Mesenchymal stem cell (in vitro differentiated cells and primary cell): Measurements from ENCODE around the gene CNPPD1.
A peak's percentile ranks its signal among the peaks of the same experiment; 100 is the strongest.

ENCODE experiments used
- DNase-seq: peaks from one replicate; pipeline ENCODE4 v3.0.0-alpha.2; 2013
- H2AFZ ChIP-seq: one replicate; pipeline ENCODE4 v1.6.1; 2013; ENCODE audit warnings: low read depth, mild to moderate bottlenecking, control low read depth, inconsistent platforms, low read length, moderate library complexity
- H2AK5ac ChIP-seq: 2 replicates; pipeline ENCODE4 v1.6.1; 2013; ENCODE audit warnings: low read length, moderate library complexity, mild to moderate bottlenecking, inconsistent platforms; ENCODE audit not compliant: severe bottlenecking
- H2BK120ac ChIP-seq: one replicate; pipeline ENCODE4 v1.6.1; 2013; ENCODE audit warnings: low read depth, mild to moderate bottlenecking, inconsistent platforms, low read length, moderate library complexity
- H2BK12ac ChIP-seq, 2 experiments: one replicate each; pipeline ENCODE4 v1.6.1; 2013; ENCODE audit warnings: inconsistent platforms in 2 of 2, low read length in 2 of 2, mild to moderate bottlenecking in 2 of 2, moderate library complexity in 2 of 2, control low read depth in 1 of 2
- H2BK15ac ChIP-seq: one replicate; pipeline ENCODE4 v1.6.1; 2013; ENCODE audit warnings: mild to moderate bottlenecking, low read depth, inconsistent platforms; ENCODE audit not compliant: poor library complexity, severe bottlenecking
- H2BK5ac ChIP-seq: 2 replicates; pipeline ENCODE4 v1.6.1; 2013; ENCODE audit warnings: low read depth, mild to moderate bottlenecking, low read length, control low read depth, inconsistent platforms; ENCODE audit not compliant: poor library complexity, severe bottlenecking
- H3K14ac ChIP-seq, 2 experiments: one replicate each; pipeline ENCODE4 v1.6.1; 2013; ENCODE audit warnings: inconsistent platforms in 2 of 2, low read length in 2 of 2, control low read depth in 1 of 2, mild to moderate bottlenecking in 1 of 2, moderate library complexity in 1 of 2
- H3K18ac ChIP-seq, 2 experiments: one replicate each; pipeline ENCODE4 v1.6.1; 2013; ENCODE audit warnings: inconsistent platforms in 2 of 2, low read length in 2 of 2, control low read depth in 1 of 2, low read depth in 1 of 2, mild to moderate bottlenecking in 1 of 2
- H3K23ac ChIP-seq, 2 experiments: one replicate each; pipeline ENCODE4 v1.6.1; 2013; ENCODE audit warnings: inconsistent platforms in 2 of 2, low read length in 2 of 2, mild to moderate bottlenecking in 2 of 2, moderate library complexity in 2 of 2, control low read depth in 1 of 2
- H3K27ac ChIP-seq: 2 replicates; pipeline ENCODE4 v1.5.1; 2013; ENCODE audit warnings: mild to moderate bottlenecking, moderate library complexity, low read length, control low read depth, inconsistent platforms; ENCODE audit not compliant: poor library complexity, severe bottlenecking
- H3K27me3 ChIP-seq, 2 experiments: 2 replicates each; pipeline versions ENCODE4 v1.6.1 to v1.7.0; 2013; ENCODE audit warnings: low read length in 2 of 2, mild to moderate bottlenecking in 2 of 2, moderate library complexity in 2 of 2, control low read depth in 1 of 2, inconsistent platforms in 1 of 2; ENCODE audit not compliant: control insufficient read depth in 1 of 2, insufficient read depth in 1 of 2
- H3K36me3 ChIP-seq, 2 experiments: 2 replicates each; pipeline versions ENCODE4 v1.6.1 to v1.7.0; 2013; ENCODE audit warnings: low read length in 2 of 2, control low read depth in 1 of 2, inconsistent platforms in 1 of 2, low read depth in 1 of 2, mild to moderate bottlenecking in 1 of 2; ENCODE audit not compliant: insufficient read depth in 2 of 2, control insufficient read depth in 1 of 2
- H3K4ac ChIP-seq, 2 experiments: one replicate each; pipeline ENCODE4 v1.6.1; 2013; ENCODE audit warnings: inconsistent platforms in 2 of 2, low read length in 2 of 2, mild to moderate bottlenecking in 2 of 2, moderate library complexity in 2 of 2, control low read depth in 1 of 2, low read depth in 1 of 2
- H3K4me1 ChIP-seq: 2 replicates; pipeline ENCODE4 v1.6.1; 2013; ENCODE audit warnings: low read depth, low read length, control low read depth; ENCODE audit not compliant: control insufficient read depth, insufficient read depth
- H3K4me2 ChIP-seq: 2 replicates; pipeline ENCODE4 v1.6.1; 2013; ENCODE audit warnings: low read length, mild to moderate bottlenecking, inconsistent platforms; ENCODE audit not compliant: poor library complexity, severe bottlenecking
- H3K4me3 ChIP-seq, 2 experiments: 2 replicates each; pipeline versions ENCODE4 v1.5.1 to v1.7.0; 2013; ENCODE audit warnings: low read length in 2 of 2, mild to moderate bottlenecking in 2 of 2, control low read depth in 1 of 2, low read depth in 1 of 2; ENCODE audit not compliant: insufficient read depth in 1 of 2
- H3K79me1 ChIP-seq: replicated peaks from 2 replicates; pipeline ENCODE4 v1.6.1; 2013; ENCODE audit warnings: mild to moderate bottlenecking, control low read depth, low read length, inconsistent platforms; ENCODE audit not compliant: poor library complexity, severe bottlenecking
- H3K9ac ChIP-seq: 2 replicates; pipeline ENCODE4 v1.7.0; 2013; ENCODE audit warnings: mild to moderate bottlenecking, low read length, moderate library complexity
- H3K9me3 ChIP-seq: 2 replicates; pipeline ENCODE4 v1.7.0; 2013; ENCODE audit warnings: mild to moderate bottlenecking, low read length; ENCODE audit not compliant: control insufficient read depth
- H4K8ac ChIP-seq: one replicate; pipeline ENCODE4 v1.6.1; 2013; ENCODE audit warnings: inconsistent platforms, mild to moderate bottlenecking, low read length, moderate library complexity
- H4K91ac ChIP-seq: one replicate; pipeline ENCODE4 v1.6.1; 2013; ENCODE audit warnings: mild to moderate bottlenecking, low read length, inconsistent platforms
- WGBS: methylation state at CpG from one replicate; pipeline ENCODE4 v1.1.7; 2013; ENCODE audit warnings: mixed read lengths; 5-methylcytosine and 5-hydroxymethylcytosine counted together

CNPPD1 gene

DNA sequence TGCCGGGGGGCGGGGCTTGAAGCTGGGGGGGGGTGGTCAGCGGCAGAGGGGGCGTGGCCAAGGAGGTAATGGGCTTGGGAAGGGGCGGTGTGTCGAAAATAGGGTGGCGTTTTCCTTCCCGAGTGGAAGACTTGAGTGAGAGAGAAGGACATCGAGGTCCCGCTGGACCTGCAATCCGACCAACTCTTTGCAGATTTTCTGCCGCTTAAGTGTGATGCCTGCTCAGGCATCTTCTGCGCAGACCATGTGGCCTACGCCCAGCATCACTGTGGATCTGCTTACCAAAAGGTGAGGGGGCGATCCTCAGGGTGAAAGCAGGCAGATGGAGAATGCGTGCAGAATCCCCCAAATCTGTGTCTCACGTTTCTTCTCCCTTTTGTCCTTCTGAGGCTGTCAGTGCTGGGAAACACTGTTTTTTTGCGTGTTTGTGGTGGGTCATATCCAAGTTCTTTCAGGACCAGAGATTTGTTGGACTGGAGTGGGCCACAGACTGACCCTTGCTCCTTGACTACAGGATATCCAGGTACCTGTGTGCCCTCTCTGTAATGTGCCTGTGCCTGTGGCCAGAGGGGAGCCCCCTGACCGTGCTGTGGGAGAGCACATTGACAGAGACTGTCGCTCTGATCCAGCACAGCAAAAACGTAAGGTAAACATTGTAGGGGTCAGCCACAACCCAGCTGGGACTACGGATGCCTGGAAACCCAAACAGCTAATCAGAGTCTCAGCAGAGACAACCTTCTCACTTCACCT lies 30.6 kb upstream of the CNPPD1 start:
- H3K4me2 ChIP-seq: peak overlapping the region; percentile 44
- 23% methylated on average over 21 of the region's 22 CpGs for WGBS
- H2AK5ac ChIP-seq: peak overlapping the region; percentile 31
- peak overlapping the region; percentile 3 for H3K27ac ChIP-seq
- H3K18ac ChIP-seq: peak overlapping the region in 1 of 2 experiments; percentile 58
- H3K79me1 ChIP-seq: peaks cover 8% of the 10 kb centered on the region
- no peak overlapping the region for H2BK15ac ChIP-seq
- H3K4ac ChIP-seq: peak overlapping the region; percentile 34 to 83
- H3K9me3 ChIP-seq: no peaks in the 10 kb centered on the region
- peak overlapping the region; percentile 57 for H4K8ac ChIP-seq
- peak overlapping the region in 1 of 2 experiments; percentile 64 for H3K14ac ChIP-seq
- H2BK12ac ChIP-seq: peak overlapping the region; percentile 14 to 81
- peak; percentile 43 for DNase-seq
- peaks cover 14% of the 10 kb centered on the region for H3K4me1 ChIP-seq
- H4K91ac ChIP-seq: no peak overlapping the region
- H3K36me3 ChIP-seq: peaks cover 33 to 43% of the 10 kb centered on the region in 2 experiments
- H2BK5ac ChIP-seq: no peak overlapping the region
- H2AFZ ChIP-seq: peak overlapping the region; percentile 20
- no peaks in the 10 kb centered on the region for H3K27me3 ChIP-seq
- peak overlapping the region; percentile 83 for H3K9ac ChIP-seq
- peak overlapping the region; percentile 38 for H2BK120ac ChIP-seq
- no peak overlapping the region for H3K23ac ChIP-seq
- H3K4me3 ChIP-seq: peak overlapping the region; percentile 76 to 87

DNA sequence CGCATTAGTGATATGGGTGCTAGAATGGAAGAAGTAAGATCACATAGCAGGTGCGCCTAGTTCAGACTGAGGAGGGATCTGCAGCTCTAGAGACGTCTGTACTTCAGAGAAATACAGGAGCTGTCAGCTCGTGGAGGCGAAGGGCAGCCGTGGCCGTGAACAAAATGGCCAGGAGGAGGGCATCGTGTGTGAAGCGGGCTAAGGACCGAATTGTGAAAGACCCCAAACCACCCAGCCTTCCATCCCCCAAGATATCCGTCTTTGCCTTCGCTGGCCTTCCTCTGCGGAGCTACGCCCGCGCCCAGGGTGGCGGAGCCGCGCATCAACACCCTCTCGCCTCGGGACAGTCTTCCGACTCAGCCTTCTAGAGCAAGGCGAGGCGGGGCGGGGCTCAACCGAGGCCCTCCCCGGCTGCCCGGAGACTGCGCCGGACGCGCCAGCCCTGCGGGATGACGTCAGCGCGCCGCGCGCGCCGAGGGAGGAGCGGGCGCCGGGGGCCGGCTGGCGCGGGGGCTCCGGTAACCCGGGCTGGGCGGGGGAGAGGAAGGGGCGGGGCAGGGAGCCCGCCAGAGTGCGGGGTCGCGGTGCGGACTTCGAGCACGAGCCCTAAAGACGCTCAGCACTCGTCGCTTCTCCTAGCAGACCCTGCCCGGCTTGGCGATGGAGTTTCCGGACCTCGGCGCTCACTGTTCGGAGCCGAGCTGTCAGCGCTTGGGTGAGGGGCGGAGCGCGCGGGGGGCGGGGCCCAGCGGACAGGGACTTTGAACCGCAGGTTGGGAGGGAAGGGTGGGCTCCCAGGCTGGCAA lies 29.8 kb upstream of the CNPPD1 start, which contains the start of gene ZFAND2B:
Gene ZFAND2B (plus strand): TSS at position 455 of the 806 bp plus-strand sequence. CDS start 206 bp downstream, at position 661.
- H3K36me3 ChIP-seq: peaks cover 29 to 38% of the 10 kb centered on the region in 2 experiments
- 1% methylated on average over 56 of the region's 76 CpGs for WGBS
- H2AFZ ChIP-seq: peak within 1 kb of the TSS; percentile 66
- H3K4ac ChIP-seq: peak within 1 kb of the TSS; percentile 55 to 83
- H3K18ac ChIP-seq: peak within 1 kb of the TSS; percentile 67 to 86
- peak within 1 kb of the TSS; percentile 90 for H3K9ac ChIP-seq
- peak within 1 kb of the TSS in 1 of 2 experiments; percentile 64 for H3K14ac ChIP-seq
- peak within 1 kb of the TSS; percentile 14 to 81 for H2BK12ac ChIP-seq
- DNase-seq: peak; percentile 92
- H2BK120ac ChIP-seq: no peak within 1 kb of the TSS
- no peak within 1 kb of the TSS for H3K23ac ChIP-seq
- H3K9me3 ChIP-seq: no peaks in the 10 kb centered on the region
- peak within 1 kb of the TSS; percentile 46 for H2BK5ac ChIP-seq
- peak within 1 kb of the TSS; percentile 33 for H4K8ac ChIP-seq
- H3K4me2 ChIP-seq: peak within 1 kb of the TSS; percentile 55
- peak within 1 kb of the TSS; percentile 76 to 87 for H3K4me3 ChIP-seq
- peak within 1 kb of the TSS; percentile 89 for H3K27ac ChIP-seq
- peaks cover 8% of the 10 kb centered on the region for H3K79me1 ChIP-seq
- peak within 1 kb of the TSS; percentile 93 for H2BK15ac ChIP-seq
- H3K27me3 ChIP-seq: no peaks in the 10 kb centered on the region
- peak within 1 kb of the TSS; percentile 62 for H4K91ac ChIP-seq
- peak within 1 kb of the TSS; percentile 31 for H2AK5ac ChIP-seq
- peaks cover 14% of the 10 kb centered on the region for H3K4me1 ChIP-seq

DNA sequence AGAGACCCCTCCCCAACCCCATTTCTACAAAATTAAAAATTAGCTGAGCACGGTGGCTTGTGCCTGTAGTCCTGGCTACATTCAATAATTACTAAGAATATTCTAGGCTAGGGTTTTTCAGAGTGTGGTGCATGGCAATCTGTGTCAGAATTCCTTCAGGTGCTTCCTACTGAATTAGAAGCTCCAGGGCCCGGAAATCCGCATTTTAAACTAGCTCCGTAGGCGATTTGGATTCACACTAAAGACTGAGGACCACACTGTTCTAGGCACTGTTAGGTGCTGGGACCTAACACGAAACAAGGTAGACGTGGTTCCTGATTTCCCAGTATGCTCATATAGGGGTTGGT lies 29.2 kb upstream of the CNPPD1 start:
- Histone ChIP-seq H3K36me3 (peaks cover 29 to 33% of the 10 kb centered on the region in 2 experiments), H2BK12ac (no peak overlapping the region), H3K4me2 (peak overlapping the region; percentile 55), H2BK5ac (no peak overlapping the region), H3K23ac (no peak overlapping the region), H3K27me3 (no peaks in the 10 kb centered on the region), H2BK15ac (no peak overlapping the region), H3K9me3 (no peaks in the 10 kb centered on the region), H2AFZ (peak overlapping the region; percentile 66), H4K8ac (no peak overlapping the region), H2AK5ac (no peak overlapping the region), H3K27ac (no peak overlapping the region), H3K14ac (peak overlapping the region in 1 of 2 experiments; percentile 0), H2BK120ac (no peak overlapping the region), H3K4me3 (peak overlapping the region in 1 of 2 experiments; percentile 87), H4K91ac (no peak overlapping the region), H3K18ac (peak overlapping the region in 1 of 2 experiments; percentile 15), H3K4ac (peak overlapping the region in 1 of 2 experiments; percentile 2), H3K9ac (peak overlapping the region; percentile 90), H3K79me1 (peaks cover 8% of the 10 kb centered on the region), H3K4me1 (peaks cover 14% of the 10 kb centered on the region)
- WGBS: 32% methylated on average over 6 of the region's 7 CpGs
- DNase-seq: no peak

DNA sequence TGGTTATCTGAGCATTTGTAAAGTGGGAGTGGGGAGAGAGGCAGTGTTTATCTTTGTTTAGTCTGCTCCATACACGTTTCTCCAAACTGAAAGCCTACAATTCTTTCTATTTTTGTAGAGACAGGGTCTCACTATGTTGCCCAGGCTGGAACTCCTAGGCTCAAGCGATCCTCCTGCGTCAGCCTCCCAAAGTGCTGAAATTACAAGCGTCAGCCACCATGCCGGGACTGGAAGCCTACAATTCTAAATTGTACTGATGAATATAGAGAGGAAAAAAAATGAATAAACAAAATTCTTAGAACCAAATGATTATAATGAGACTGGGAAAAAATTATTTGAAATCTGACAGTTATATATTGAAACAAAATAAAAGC lies 28.4 kb upstream of the CNPPD1 start:
- H3K4me1 ChIP-seq: peaks cover 14% of the 10 kb centered on the region
- H3K27ac ChIP-seq: no peak overlapping the region
- no peak overlapping the region for H4K8ac ChIP-seq
- H2AK5ac ChIP-seq: no peak overlapping the region
- H3K4me2 ChIP-seq: no peak overlapping the region
- peaks cover 8% of the 10 kb centered on the region for H3K79me1 ChIP-seq
- no peak for DNase-seq
- no peak overlapping the region for H3K4ac ChIP-seq
- no peak overlapping the region for H3K14ac ChIP-seq
- H2BK12ac ChIP-seq: no peak overlapping the region
- H4K91ac ChIP-seq: no peak overlapping the region
- no peak overlapping the region for H3K4me3 ChIP-seq
- no peak overlapping the region for H2AFZ ChIP-seq
- H2BK5ac ChIP-seq: no peak overlapping the region
- no peak overlapping the region for H2BK15ac ChIP-seq
- H3K36me3 ChIP-seq: peaks cover 21 to 25% of the 10 kb centered on the region in 2 experiments
- no peak overlapping the region for H3K9ac ChIP-seq
- H3K27me3 ChIP-seq: no peaks in the 10 kb centered on the region
- no peak overlapping the region for H2BK120ac ChIP-seq
- no peak overlapping the region for H3K23ac ChIP-seq
- 100% methylated on average over 3 of the region's 5 CpGs for WGBS
- H3K18ac ChIP-seq: no peak overlapping the region
- H3K9me3 ChIP-seq: no peaks in the 10 kb centered on the region
